HG03045 (cell line): ENCODE results near the gene PCGF3.
"Not testable (repeated sequence)": the region's sequence is repeated elsewhere in the genome, so short reads cannot be mapped to it uniquely, and the experiment has no call there.

ENCODE experiments used
- ATAC-seq: cut with Tn5 transposase; IDR thresholded peaks from one replicate; pipeline ENCODE4 v1.9.1; 2021; ENCODE audit warnings: mild to moderate bottlenecking, moderate library complexity; ENCODE audit not compliant: unreplicated experiment

Gene PCGF3

GRCh38 chr4:762211-763190 lies 56.9 kb downstream of the PCGF3 start:
- ATAC-seq, result no peak

- ATAC-seq, result no peak
Observed at GRCh38 chr4:763191-763810, 57.7 kb downstream of the PCGF3 start.

- ATAC-seq, result no peak
Observed at GRCh38 chr4:763922-764321, 58.3 kb downstream of the PCGF3 start.

- ATAC-seq, result no peak
Observed at GRCh38 chr4:764405-765169, 59.0 kb downstream of the PCGF3 start.

- no peak for ATAC-seq
Observed at GRCh38 chr4:766152-766515, 60.5 kb downstream of the PCGF3 start.

GRCh38 chr4:766559-767283 lies 61.1 kb downstream of the PCGF3 start:
- no peak for ATAC-seq

- no peak for ATAC-seq
Observed at GRCh38 chr4:768076-768475, 62.4 kb downstream of the PCGF3 start.

GRCh38 chr4:768995-769394 lies 63.4 kb downstream of the PCGF3 start:
- ATAC-seq, result no peak

- ATAC-seq, result no peak
Observed at GRCh38 chr4:769511-769910, 63.9 kb downstream of the PCGF3 start.

GRCh38 chr4:770022-770421 lies 64.4 kb downstream of the PCGF3 start:
- ATAC-seq, result no peak

GRCh38 chr4:771464-771863 lies 65.8 kb downstream of the PCGF3 start:
- ATAC-seq, result no peak

GRCh38 chr4:772118-772517 lies 66.5 kb downstream of the PCGF3 start:
- ATAC-seq, result no peak

- ATAC-seq, result no peak
Observed at GRCh38 chr4:772776-773175, 67.1 kb downstream of the PCGF3 start.

GRCh38 chr4:773214-773613 lies 67.6 kb downstream of the PCGF3 start:
- ATAC-seq, result no peak

- not testable (repeated sequence) for ATAC-seq
Observed at GRCh38 chr4:774419-775092, 68.9 kb downstream of the PCGF3 start.

- not testable (repeated sequence) for ATAC-seq
Observed at GRCh38 chr4:775485-775884, 69.9 kb downstream of the PCGF3 start.

GRCh38 chr4:776743-777441 lies 71.3 kb downstream of the PCGF3 start:
- ATAC-seq, result no peak

GRCh38 chr4:777520-778262 lies 72.1 kb downstream of the PCGF3 start:
- ATAC-seq, result no peak

- ATAC-seq, result no peak
Observed at GRCh38 chr4:779555-779954, 73.9 kb downstream of the PCGF3 start.
